Stomach smooth muscle (tissue), 2 donors: Measurements from ENCODE around the gene SVIL.

Source experiments
- H3K27ac ChIP-seq: one replicate; pipeline ENCODE4 v1.7.0; 2013; ENCODE audit warnings: mild to moderate bottlenecking, low read length, inconsistent platforms
- H3K27me3 ChIP-seq, 2 donors: one replicate each; pipeline ENCODE4 v1.7.0; 2013; ENCODE audit warnings: low read length in 2 of 2; ENCODE audit not compliant: insufficient read depth in 2 of 2, control insufficient read depth in 1 of 2
- H3K36me3 ChIP-seq, 2 donors: one replicate each; pipeline ENCODE4 v1.7.0; 2013; ENCODE audit warnings: low read length in 2 of 2; ENCODE audit not compliant: control insufficient read depth in 2 of 2, insufficient read depth in 2 of 2
- H3K4me1 ChIP-seq: one replicate; pipeline ENCODE4 v1.7.0; 2013; ENCODE audit warnings: low read length; ENCODE audit not compliant: control insufficient read depth, insufficient read depth
- H3K4me3 ChIP-seq, 2 donors: one replicate each; pipeline ENCODE4 v1.7.0; 2013; ENCODE audit warnings: low read length in 2 of 2
- H3K9ac ChIP-seq, 2 donors: one replicate each; pipeline ENCODE4 v1.7.0; 2013; ENCODE audit warnings: low read length in 2 of 2, mild to moderate bottlenecking in 1 of 2
- H3K9me3 ChIP-seq, 2 donors: one replicate each; pipeline ENCODE4 v1.7.0; 2013; ENCODE audit warnings: low read length in 2 of 2; ENCODE audit not compliant: control insufficient read depth in 2 of 2
- donor health status: healthy.
- donor health status: Pancreatic carcinoma.

The SVIL gene

DNA sequence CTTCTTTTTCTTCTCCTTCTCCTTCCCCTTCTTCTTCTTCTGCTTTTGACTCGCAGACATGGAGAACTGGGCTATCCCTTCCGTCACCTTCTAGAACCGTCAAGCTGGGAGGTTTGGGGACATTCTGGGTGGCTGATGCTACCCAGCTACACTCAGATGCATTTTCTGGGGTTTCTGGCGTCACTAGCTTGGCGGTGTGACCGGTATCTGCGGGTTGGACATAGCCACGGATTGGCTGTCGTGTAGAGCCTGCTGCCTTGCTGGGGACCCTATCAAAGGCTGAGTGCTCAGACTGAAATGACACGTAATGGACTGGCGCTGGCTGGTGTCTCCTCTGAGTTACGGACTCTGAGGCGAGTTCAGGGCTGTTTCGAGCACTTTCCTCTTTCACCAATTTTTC lies 101.7 kb downstream of the SVIL start:
- Histone ChIP-seq H3K4me1 (peaks cover 35% of the 10 kb centered on the region), H3K4me3 (no peak overlapping the region), H3K27ac (peak overlapping the region; percentile 24), H3K9ac (no peak overlapping the region), H3K36me3 (peaks cover 41 to 42% of the 10 kb centered on the region in 2 donors), H3K27me3 (no peaks in the 10 kb centered on the region), H3K9me3 (no peaks in the 10 kb centered on the region)

DNA sequence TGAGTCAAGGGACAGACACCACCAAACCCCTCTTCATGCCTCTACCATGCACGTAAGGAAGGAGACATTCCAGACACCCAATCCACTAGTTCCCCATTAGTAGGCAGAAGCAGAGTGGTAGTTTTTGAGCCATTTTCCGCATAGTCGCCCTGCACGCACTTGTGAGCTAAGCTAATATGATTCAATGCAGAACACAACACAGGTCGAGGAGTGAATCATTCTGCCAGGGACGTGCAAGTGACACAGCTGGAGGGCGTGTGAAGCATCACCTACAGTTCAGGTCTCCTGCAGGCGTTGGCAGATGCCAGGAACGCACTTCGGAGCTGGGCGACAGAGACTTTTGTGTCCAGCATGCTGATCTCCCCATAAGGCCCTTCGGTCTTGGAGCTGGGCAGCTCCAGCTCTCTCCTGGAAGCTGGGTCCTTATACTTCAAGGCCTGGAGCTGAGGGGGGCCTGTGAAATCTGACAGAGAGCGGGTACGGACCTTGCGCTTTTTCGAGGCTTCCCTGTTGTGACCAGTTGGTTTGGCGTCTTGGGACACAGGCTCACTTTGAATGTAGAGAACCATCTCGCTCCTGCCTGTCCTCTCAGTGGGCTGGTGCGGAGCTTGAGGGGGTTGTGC lies 102.4 kb downstream of the SVIL start:
- H3K4me1 ChIP-seq, result peaks cover 29% of the 10 kb centered on the region
- H3K27ac ChIP-seq, result peak overlapping the region; percentile 24
- H3K27me3 ChIP-seq, result no peaks in the 10 kb centered on the region
- peaks cover 39 to 43% of the 10 kb centered on the region in 2 donors for H3K36me3 ChIP-seq
- no peaks in the 10 kb centered on the region for H3K9me3 ChIP-seq
- no peak overlapping the region for H3K9ac ChIP-seq
- H3K4me3 ChIP-seq, result no peak overlapping the region

DNA sequence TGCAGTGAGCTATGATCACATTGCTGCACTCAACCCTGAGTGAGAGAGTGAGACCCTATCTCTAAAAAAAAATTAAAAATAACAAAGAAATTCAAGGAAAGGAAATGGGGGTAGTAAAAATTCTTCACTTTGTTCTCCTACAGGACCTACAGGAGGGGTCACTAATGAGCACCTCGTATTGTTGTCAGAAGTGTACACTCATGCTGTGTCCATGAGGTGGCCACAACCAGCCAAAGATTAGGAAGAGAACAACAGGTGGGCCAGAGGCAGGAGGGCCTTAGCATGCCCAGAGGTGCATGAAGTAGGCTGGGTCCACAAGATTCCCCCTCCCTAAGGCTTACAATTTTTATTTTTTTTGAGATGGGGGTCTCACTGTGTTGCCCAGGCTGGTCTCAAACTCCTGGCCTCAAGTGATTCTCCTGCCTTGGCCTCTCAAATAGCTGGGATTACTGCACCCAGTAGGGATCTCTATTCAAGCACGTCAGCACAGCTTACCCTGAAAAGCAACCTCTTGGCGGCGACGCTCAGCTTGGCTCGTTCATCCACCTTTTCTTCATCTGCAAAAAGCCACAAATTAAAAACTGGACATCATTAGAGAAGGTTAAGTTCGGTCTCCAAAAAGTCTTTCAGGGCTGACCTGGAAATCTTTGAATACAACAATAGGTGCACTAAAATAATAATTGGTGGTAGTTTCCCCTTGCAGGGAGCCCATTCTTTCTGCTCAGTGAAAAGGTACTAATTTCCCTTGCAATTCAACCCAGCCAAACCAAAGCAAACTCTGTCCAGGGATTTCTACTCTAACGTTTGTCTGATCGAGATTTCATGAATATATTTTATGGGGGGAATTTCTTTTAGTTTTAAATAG lies 104.4 kb downstream of the SVIL start:
- no peak overlapping the region for H3K27ac ChIP-seq
- H3K9ac ChIP-seq, result no peak overlapping the region
- peaks cover 46 to 52% of the 10 kb centered on the region in 2 donors for H3K36me3 ChIP-seq

DNA sequence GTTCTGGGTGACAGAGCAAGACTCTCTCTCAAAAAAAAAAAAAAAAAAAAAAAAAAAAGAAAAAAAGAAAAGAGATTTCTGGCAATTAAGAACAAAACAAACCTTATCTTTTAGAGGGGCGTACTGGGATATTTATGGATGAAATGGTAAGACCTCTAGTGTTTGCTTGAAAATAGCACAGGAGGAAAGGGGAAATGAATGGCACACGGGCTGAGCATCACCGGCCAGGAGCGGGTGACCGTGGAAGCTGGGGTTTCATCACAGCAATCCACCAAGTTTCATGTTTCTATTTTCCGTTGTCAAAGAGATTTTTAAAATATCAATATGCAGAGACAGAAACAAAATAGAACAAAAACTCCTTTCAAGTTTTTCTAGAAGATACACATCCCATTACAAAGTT lies 105.6 kb downstream of the SVIL start:
- no peaks in the 10 kb centered on the region for H3K27me3 ChIP-seq
- peaks cover 12% of the 10 kb centered on the region for H3K4me1 ChIP-seq
- H3K27ac ChIP-seq, result no peak overlapping the region
- H3K9me3 ChIP-seq, result no peaks in the 10 kb centered on the region
- H3K36me3 ChIP-seq, result peaks cover 46 to 52% of the 10 kb centered on the region in 2 donors
- H3K4me3 ChIP-seq, result no peak overlapping the region
- no peak overlapping the region for H3K9ac ChIP-seq

More for the DNA sequence above, 104.4 kb downstream of the SVIL start:
- H3K9me3 ChIP-seq, result no peaks in the 10 kb centered on the region
- H3K27me3 ChIP-seq, result no peaks in the 10 kb centered on the region
- peaks cover 16% of the 10 kb centered on the region for H3K4me1 ChIP-seq
- no peak overlapping the region for H3K4me3 ChIP-seq

DNA sequence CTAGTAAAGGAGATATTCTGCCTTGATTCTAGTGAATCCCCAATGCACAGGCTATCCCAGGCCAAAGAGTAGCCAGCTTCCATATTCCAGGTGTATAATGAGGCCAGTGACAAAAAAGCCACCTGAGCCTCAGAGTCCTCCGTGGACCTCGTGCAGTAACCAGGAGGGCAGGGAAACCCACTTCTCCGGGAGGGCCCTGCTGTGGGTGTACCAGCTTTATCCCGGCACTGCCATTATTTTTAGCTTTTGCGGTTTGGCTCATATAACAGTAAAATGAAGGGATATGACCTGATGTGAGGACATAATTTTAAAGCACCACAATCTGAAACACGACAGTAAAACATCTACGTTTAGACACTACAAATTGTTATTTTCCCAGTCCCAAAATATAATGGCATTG lies 109.0 kb downstream of the SVIL start:
- no peak overlapping the region for H3K4me3 ChIP-seq
- peak overlapping the region; percentile 11 for H3K27ac ChIP-seq
- peaks cover 52 to 53% of the 10 kb centered on the region in 2 donors for H3K36me3 ChIP-seq
- peaks cover 21% of the 10 kb centered on the region for H3K4me1 ChIP-seq
- H3K9ac ChIP-seq, result no peak overlapping the region
- H3K27me3 ChIP-seq, result no peaks in the 10 kb centered on the region
- no peaks in the 10 kb centered on the region for H3K9me3 ChIP-seq

DNA sequence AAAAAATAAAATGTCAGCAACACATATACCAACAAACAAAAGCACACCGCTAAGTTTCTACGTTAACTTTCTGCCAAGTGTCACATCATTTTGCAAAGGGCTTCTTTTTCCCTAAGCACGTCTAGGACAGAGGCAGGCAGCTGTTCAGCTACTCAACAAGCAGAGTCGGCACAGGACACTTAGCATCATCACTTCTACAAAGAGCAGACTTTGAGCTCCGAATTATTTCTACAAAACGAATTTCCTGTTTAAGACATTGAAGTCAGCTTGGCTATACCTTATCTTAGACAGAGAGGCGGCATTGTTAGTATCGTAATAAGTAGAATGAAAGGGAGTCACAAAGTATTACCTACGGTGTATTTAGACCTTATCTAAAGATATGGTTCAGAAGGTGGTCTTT lies 110.1 kb downstream of the SVIL start:
- no peaks in the 10 kb centered on the region for H3K27me3 ChIP-seq
- peaks cover 21% of the 10 kb centered on the region for H3K4me1 ChIP-seq
- H3K9me3 ChIP-seq, result no peaks in the 10 kb centered on the region
- no peak overlapping the region for H3K4me3 ChIP-seq
- peaks cover 50 to 54% of the 10 kb centered on the region in 2 donors for H3K36me3 ChIP-seq
- H3K9ac ChIP-seq, result no peak overlapping the region
- peak overlapping the region; percentile 67 for H3K27ac ChIP-seq

DNA sequence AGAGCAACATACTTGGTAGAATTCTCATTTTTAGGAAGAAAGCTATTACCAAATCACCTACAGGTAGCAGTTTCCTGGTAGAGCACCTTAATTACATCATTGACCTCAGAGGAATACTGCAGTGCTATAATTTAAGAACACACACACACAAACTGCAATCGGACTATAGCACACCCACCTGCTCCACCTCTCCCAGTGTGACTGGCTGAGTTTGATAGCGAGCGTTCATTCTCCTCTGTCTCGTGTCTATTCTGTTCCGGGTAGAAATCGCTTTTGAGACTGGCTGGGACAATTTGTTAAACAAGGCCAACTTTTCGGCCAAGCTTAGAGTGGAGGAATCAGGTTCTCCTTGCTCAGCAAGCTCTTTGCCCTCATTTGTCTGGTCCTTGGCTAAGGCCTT lies 110.5 kb downstream of the SVIL start:
- Histone ChIP-seq H3K9me3 (no peaks in the 10 kb centered on the region), H3K9ac (no peak overlapping the region), H3K4me3 (no peak overlapping the region), H3K36me3 (peaks cover 46 to 54% of the 10 kb centered on the region in 2 donors), H3K27me3 (no peaks in the 10 kb centered on the region), H3K4me1 (peaks cover 21% of the 10 kb centered on the region), H3K27ac (peak overlapping the region; percentile 67)

DNA sequence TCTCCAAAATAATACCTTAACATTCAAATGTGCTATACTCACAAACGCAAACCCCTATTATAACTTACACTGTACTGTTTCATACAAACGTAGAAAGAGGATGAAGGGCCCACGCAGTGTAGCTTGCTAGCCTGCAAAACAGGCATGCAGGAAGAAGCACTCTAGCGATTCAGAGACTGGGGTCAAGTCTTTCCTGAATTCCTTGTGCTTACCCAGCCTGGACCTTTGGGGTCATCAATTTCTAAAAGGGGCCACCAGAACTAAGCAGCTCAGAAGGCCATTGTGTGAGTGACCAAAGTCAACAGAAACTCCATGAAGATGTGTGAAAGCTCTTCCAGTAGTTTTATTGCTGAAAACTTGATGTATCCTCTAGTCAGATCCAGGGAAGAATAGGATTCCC lies 111.9 kb downstream of the SVIL start:
- H3K4me3 ChIP-seq, result peak overlapping the region in 1 of 2 donors; percentile 47
- no peaks in the 10 kb centered on the region for H3K27me3 ChIP-seq
- peak overlapping the region; percentile 67 for H3K27ac ChIP-seq

DNA sequence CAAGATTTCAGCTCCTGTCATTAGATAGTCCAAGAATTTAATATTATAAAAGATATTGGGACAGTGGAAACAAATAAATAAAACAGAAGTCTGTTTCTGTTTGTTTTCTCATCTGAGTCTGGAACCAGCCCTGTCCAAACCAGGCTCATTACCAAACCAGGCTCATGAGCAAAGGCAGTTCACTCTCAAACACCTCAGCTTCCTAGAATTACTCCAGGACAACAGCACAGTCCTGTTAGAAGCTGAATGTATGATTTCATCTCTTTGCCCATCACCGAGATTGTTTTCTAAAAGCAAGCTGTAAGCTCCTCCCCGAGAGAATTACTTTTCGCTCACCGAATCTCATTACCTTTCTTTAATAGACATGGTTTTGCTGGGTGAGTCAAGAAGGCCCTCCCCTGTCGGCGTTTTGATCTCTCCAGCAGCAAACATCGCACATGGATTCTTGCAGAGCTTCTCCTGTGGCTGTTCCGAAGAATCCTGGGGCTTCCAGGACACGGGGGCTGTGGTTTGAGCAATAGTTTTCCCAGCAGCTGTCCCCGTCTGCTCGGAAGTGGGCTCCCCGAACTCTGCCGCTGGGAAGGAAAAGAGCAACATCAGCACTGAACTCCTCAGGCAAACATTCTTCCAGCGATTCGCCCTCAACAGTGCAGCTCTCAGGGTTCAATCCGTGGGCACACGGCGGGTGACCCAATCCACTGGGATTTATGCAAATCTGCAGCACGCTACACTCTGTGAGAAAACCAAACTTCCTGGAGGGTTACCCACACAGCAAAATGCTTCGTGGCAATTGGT lies 112.5 kb downstream of the SVIL start:
- H3K27ac ChIP-seq, result peak overlapping the region; percentile 67

More for the DNA sequence above, 111.9 kb downstream of the SVIL start:
- Histone ChIP-seq H3K9me3 (no peaks in the 10 kb centered on the region), H3K4me1 (peaks cover 23% of the 10 kb centered on the region), H3K9ac (peak overlapping the region in 1 of 2 donors; percentile 2), H3K36me3 (peaks cover 44 to 55% of the 10 kb centered on the region in 2 donors)

DNA sequence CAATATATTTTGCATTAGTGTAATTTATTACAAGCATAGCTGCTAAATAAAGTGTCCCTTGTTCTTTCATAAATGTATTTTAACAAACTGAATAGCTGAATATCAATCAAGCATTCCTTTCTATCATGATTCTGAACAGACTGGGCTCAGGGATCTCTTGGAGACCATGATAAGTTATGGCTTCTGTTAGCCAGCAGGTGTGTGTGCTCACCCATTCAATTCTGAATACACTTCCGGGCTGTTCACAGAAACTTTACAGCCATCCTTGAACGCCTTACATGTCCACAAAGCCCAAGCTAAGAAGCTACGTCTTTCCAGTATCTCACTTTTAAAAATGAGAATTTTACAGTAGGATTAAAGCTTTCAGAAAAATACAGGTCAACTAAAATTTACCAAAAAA lies 115.1 kb downstream of the SVIL start:
- H3K4me1 ChIP-seq, result peaks cover 37% of the 10 kb centered on the region
- H3K9ac ChIP-seq, result no peak overlapping the region
- H3K4me3 ChIP-seq, result no peak overlapping the region
- peaks cover 40 to 52% of the 10 kb centered on the region in 2 donors for H3K36me3 ChIP-seq
- H3K27me3 ChIP-seq, result no peaks in the 10 kb centered on the region
- no peaks in the 10 kb centered on the region for H3K9me3 ChIP-seq
- H3K27ac ChIP-seq, result no peak overlapping the region

More for the DNA sequence above, 112.5 kb downstream of the SVIL start:
- H3K9ac ChIP-seq, result peak overlapping the region in 1 of 2 donors; percentile 18
- H3K4me1 ChIP-seq, result peaks cover 27% of the 10 kb centered on the region
- no peaks in the 10 kb centered on the region for H3K27me3 ChIP-seq
- peak overlapping the region in 1 of 2 donors; percentile 47 for H3K4me3 ChIP-seq
- no peaks in the 10 kb centered on the region for H3K9me3 ChIP-seq
- peaks cover 46 to 59% of the 10 kb centered on the region in 2 donors for H3K36me3 ChIP-seq
